ENCODE measurements around the gene IKZF3.
A peak's percentile ranks its signal among the peaks of the same experiment; 100 is the strongest.

The IKZF3 gene

DNA sequence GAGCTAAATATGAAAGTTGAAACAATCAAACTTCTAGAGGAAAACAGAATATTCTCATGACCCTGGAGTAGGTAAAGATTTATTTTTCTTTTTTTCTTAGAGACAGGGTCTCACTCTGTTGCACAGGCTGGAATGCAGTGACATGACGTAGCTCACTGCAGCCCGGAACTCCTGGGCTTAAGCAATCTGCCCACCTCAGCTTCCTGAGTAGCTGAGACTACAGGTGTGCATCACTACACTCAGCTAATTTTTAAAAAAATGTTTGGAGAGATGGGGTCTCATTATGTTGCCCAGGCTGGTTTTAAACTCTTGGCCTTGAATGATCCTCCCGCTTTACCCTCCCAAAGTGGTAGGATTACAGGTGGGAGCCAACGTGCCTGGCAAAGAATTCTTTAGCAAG lies 15.5 kb downstream of the IKZF3 start:
- Histone ChIP-seq H3K9me3 (ENCODE audit: insufficient read depth, low read length) (no peaks in the 10 kb centered on the region), H2AFZ (ENCODE audit: low read depth, low read length, severe bottlenecking) (no peak overlapping the region), H3K27ac (ENCODE audit: low read depth, low read length) (peak overlapping the region; percentile 62), H3F3A (ENCODE audit: insufficient read depth) (peaks cover 40% of the 10 kb centered on the region), H3K4me2 (ENCODE audit: low read depth, low read length, poor library complexity, severe bottlenecking) (peak overlapping the region; percentile 45), H3K4me3 (ENCODE audit: insufficient read depth, low read length, poor library complexity, severe bottlenecking) (no peak overlapping the region), H3K9me2 (replicated peaks; ENCODE audit: insufficient read depth, low read length) (no peaks in the 10 kb centered on the region), H3K27me3 (ENCODE audit: low read length) (no peaks in the 10 kb centered on the region), H3K9ac (ENCODE audit: low read length) (peak overlapping the region; percentile 17), H3K79me2 (ENCODE audit: insufficient read depth, low read length) (peaks cover 90% of the 10 kb centered on the region), H4K20me1 (ENCODE audit: low read depth, low read length) (no peaks in the 10 kb centered on the region), H3K36me3 (ENCODE audit: low read length) (peaks cover 25% of the 10 kb centered on the region)
- no peak for TF ChIP-seq EZH2phosphoT487 (conservative IDR thresholded peaks at IDR 0.05; ENCODE audit: low read length)
- TF ChIP-seq CTCF (IDR thresholded peaks at IDR 0.05; ENCODE audit: insufficient read depth, low read length, poor library complexity, severe bottlenecking): no peak

GRCh38 chr17:39846205-39846604 lies 17.9 kb downstream of the IKZF3 start:
- Histone ChIP-seq H3F3A (ENCODE audit: insufficient read depth) (peaks cover 19% of the 10 kb centered on the region; the same call in 1 of the 2 replicates), H3K79me2 (ENCODE audit: insufficient read depth, low read length) (peaks cover 90% of the 10 kb centered on the region), H3K36me3 (ENCODE audit: low read length) (peaks cover 25% of the 10 kb centered on the region), H3K4me3 (ENCODE audit: insufficient read depth, low read length, poor library complexity, severe bottlenecking) (no peak overlapping the region), H3K9me2 (replicated peaks; ENCODE audit: insufficient read depth, low read length) (no peaks in the 10 kb centered on the region), H2AFZ (ENCODE audit: low read depth, low read length, severe bottlenecking) (no peak overlapping the region), H3K27ac (ENCODE audit: low read depth, low read length) (peak overlapping the region; percentile 62), H3K9me3 (ENCODE audit: insufficient read depth, low read length) (no peaks in the 10 kb centered on the region), H4K20me1 (ENCODE audit: low read depth, low read length) (no peaks in the 10 kb centered on the region), H3K9ac (ENCODE audit: low read length) (no peak overlapping the region), H3K4me2 (ENCODE audit: low read depth, low read length, poor library complexity, severe bottlenecking) (peak overlapping the region; percentile 45), H3K27me3 (ENCODE audit: low read length) (no peaks in the 10 kb centered on the region)
- TF ChIP-seq EZH2phosphoT487 (conservative IDR thresholded peaks at IDR 0.05; ENCODE audit: low read length): no peak
- no peak for TF ChIP-seq CTCF (IDR thresholded peaks at IDR 0.05; ENCODE audit: insufficient read depth, low read length, poor library complexity, severe bottlenecking)

DNA sequence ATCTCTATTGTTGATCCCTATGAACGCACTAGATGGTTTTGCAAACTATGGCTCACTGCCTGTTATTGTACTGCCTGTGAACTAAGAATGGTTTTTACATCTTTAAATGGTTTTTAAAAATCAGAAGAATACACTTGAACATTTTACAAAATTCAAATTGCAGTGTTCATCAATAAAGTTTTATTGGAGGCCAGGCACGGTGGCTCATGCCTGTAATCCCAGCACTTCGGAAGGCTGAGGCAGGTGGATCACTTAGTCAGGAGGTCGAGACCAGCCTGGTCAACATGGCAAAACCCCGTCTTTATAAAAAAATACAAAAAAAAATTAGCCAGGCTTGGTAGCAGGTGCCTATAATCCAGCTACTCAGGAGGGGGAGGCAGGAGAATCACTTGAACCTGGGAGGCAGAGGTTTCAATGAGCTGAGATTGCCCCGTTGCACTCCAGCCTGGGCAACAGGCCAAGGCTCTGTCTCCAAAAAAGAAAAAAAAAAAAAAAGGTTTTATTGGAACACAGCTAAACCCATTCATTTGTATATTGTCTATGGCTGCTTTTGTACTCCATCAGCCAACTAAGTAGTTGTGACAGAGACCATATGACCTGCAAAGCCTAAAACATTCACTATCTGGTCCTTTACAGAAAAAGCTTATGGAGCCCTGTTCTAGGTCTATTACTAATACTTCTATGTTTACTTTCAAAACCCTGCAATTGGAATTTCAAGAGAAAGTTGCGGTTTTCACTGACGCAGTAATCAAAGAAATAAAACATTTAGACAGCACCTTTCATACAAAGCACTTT lies 18.9 kb downstream of the IKZF3 start:
- H3K4me2 ChIP-seq (ENCODE audit: low read depth, low read length, poor library complexity, severe bottlenecking): peak overlapping the region; percentile 45
- H3K9ac ChIP-seq (ENCODE audit: low read length): no peak overlapping the region
- no peak overlapping the region for H2AFZ ChIP-seq (ENCODE audit: low read depth, low read length, severe bottlenecking)
- H3K79me2 ChIP-seq (ENCODE audit: insufficient read depth, low read length): peaks cover 96% of the 10 kb centered on the region
- H4K20me1 ChIP-seq (ENCODE audit: low read depth, low read length): no peaks in the 10 kb centered on the region
- peaks cover 25% of the 10 kb centered on the region for H3K36me3 ChIP-seq (ENCODE audit: low read length)
- H3K9me2 ChIP-seq (replicated peaks; ENCODE audit: insufficient read depth, low read length): no peaks in the 10 kb centered on the region
- no peak overlapping the region for H3K4me3 ChIP-seq (ENCODE audit: insufficient read depth, low read length, poor library complexity, severe bottlenecking)
- H3K27me3 ChIP-seq (ENCODE audit: low read length): no peaks in the 10 kb centered on the region
- H3F3A ChIP-seq (ENCODE audit: insufficient read depth): peaks cover 17% of the 10 kb centered on the region; the same call in 1 of the 2 replicates
- H3K9me3 ChIP-seq (ENCODE audit: insufficient read depth, low read length): no peaks in the 10 kb centered on the region
- TF ChIP-seq EZH2phosphoT487 (conservative IDR thresholded peaks at IDR 0.05; ENCODE audit: low read length) (no peak), CTCF (IDR thresholded peaks at IDR 0.05; ENCODE audit: insufficient read depth, low read length, poor library complexity, severe bottlenecking) (no peak)
- H3K27ac ChIP-seq (ENCODE audit: low read depth, low read length): peak overlapping the region; percentile 62; the same call in 1 of the 2 replicates

All from SU-DHL-6 (cell line).